ENCODE measurements around the gene COL19A1.

Gene COL19A1

GRCh38 chr6:70072540-70073179, 206.3 kb downstream of the COL19A1 start:
- no peak for DNase-seq

GRCh38 chr6:70073637-70074036, 207.3 kb downstream of the COL19A1 start:
- DNase-seq, result no peak

GRCh38 chr6:70079241-70079640, 212.9 kb downstream of the COL19A1 start:
- no peak for DNase-seq

GRCh38 chr6:70080443-70081070, 214.2 kb downstream of the COL19A1 start:
- DNase-seq, result no peak

- no peak for DNase-seq
Observed at GRCh38 chr6:70082830-70083229, 216.5 kb downstream of the COL19A1 start.

GRCh38 chr6:70086806-70087205, 220.4 kb downstream of the COL19A1 start:
- DNase-seq, result no peak

- DNase-seq, result no peak
Observed at GRCh38 chr6:70094156-70094555, 227.8 kb downstream of the COL19A1 start.

- no peak for DNase-seq
Observed at GRCh38 chr6:70099732-70100131, 233.4 kb downstream of the COL19A1 start.

- no peak for DNase-seq
Observed at GRCh38 chr6:70103798-70104197, 237.4 kb downstream of the COL19A1 start.

- peak; percentile 19 for DNase-seq
Observed at GRCh38 chr6:70107852-70108629, 241.7 kb downstream of the COL19A1 start.

GRCh38 chr6:70110126-70111022, 244.0 kb downstream of the COL19A1 start:
- no peak for DNase-seq

GRCh38 chr6:70111737-70112136, 245.4 kb downstream of the COL19A1 start:
- DNase-seq, result no peak

GRCh38 chr6:70112716-70113115, 246.4 kb downstream of the COL19A1 start:
- no peak for DNase-seq

- no peak for DNase-seq
Observed at GRCh38 chr6:70113171-70113570, 246.8 kb downstream of the COL19A1 start.

GRCh38 chr6:70118670-70119069, 252.3 kb downstream of the COL19A1 start:
- no peak for DNase-seq

GRCh38 chr6:70119218-70119835, 253.0 kb downstream of the COL19A1 start:
- DNase-seq, result no peak

GRCh38 chr6:70124443-70124842, 258.1 kb downstream of the COL19A1 start:
- DNase-seq, result no peak

- no peak for DNase-seq
Observed at GRCh38 chr6:70124882-70125545, 258.7 kb downstream of the COL19A1 start.

GRCh38 chr6:70125602-70126001, 259.2 kb downstream of the COL19A1 start:
- DNase-seq, result no peak

GRCh38 chr6:70129341-70129740, 263.0 kb downstream of the COL19A1 start:
- DNase-seq, result no peak

- DNase-seq, result no peak
Observed at GRCh38 chr6:70130865-70131264, 264.5 kb downstream of the COL19A1 start.

- no peak for DNase-seq
Observed at GRCh38 chr6:70131528-70131927, 265.2 kb downstream of the COL19A1 start.

Measured in SHP77 treated with DMSO at 0.1 percent for 48 hours (cell line).